HCT116 (cell line): ENCODE results near the gene ABI1.

Experiments used
- EZH2 ChIP-seq: fragments of 200-600 bp; sonication (generic); IDR thresholded peaks from 2 replicates; pipeline ENCODE4 v1.6.1; 2017; ENCODE audit warnings: antibody characterized with exemption, mixed run types
- EZH2phosphoT487 ChIP-seq: fragments of 200-600 bp; IDR thresholded peaks from 2 replicates; pipeline ENCODE4 v1.6.1; 2018; ENCODE audit warnings: antibody characterized with exemption, borderline replicate concordance
- MAX ChIP-seq: IDR thresholded peaks from 2 replicates; pipeline ENCODE4 v1.6.1; 2012
- POLR2A ChIP-seq: IDR thresholded peaks from 2 replicates; pipeline ENCODE4 v1.7.0; 2011; ENCODE audit warnings: borderline replicate concordance; ENCODE audit not compliant: insufficient read depth, insufficient read length; ENCODE audit errors: extremely low read depth
- POLR2AphosphoS5 ChIP-seq: IDR thresholded peaks from 2 replicates; pipeline ENCODE4 v1.6.1; 2011; ENCODE audit warnings: mild to moderate bottlenecking, low read depth, low read length, moderate library complexity
- SIN3A ChIP-seq: IDR thresholded peaks from 2 replicates; pipeline ENCODE4 v1.6.1; 2012; ENCODE audit warnings: low read depth
- TCF7L2 ChIP-seq: IDR thresholded peaks from 2 replicates; pipeline ENCODE4 v1.7.0; 2011; ENCODE audit warnings: borderline replicate concordance, inconsistent platforms; ENCODE audit not compliant: insufficient read depth, insufficient read length; ENCODE audit errors: extremely low read depth
- YY1 ChIP-seq: IDR thresholded peaks from 2 replicates; pipeline ENCODE4 v1.6.1; 2011; ENCODE audit warnings: low read length, low read depth, moderate library complexity, mild to moderate bottlenecking; ENCODE audit not compliant: insufficient replicate concordance; ENCODE audit errors: extremely low read depth
- TF ChIP-seq, protein P1 (sequence below), 3 experiments: fragments of 200-600 bp in 1 of 3; sonication (generic) in 1 of 3; IDR thresholded peaks in 2 of 3; conservative IDR thresholded peaks in 1 of 3; 2 replicates each; pipeline ENCODE4 v1.5.1; 2012 to 2017; ENCODE audit warnings: low read depth in 2 of 3, low read length in 2 of 3, antibody characterized with exemption in 1 of 3, borderline replicate concordance in 1 of 3, control low read depth in 1 of 3, mild to moderate bottlenecking in 1 of 3, mixed read lengths in 1 of 3, mixed run types in 1 of 3, moderate library complexity in 1 of 3; ENCODE audit not compliant: insufficient read depth in 1 of 3
- TF ChIP-seq, protein P2 (sequence below): IDR thresholded peaks from 2 replicates; pipeline ENCODE4 v1.6.1; 2012

DNA sequence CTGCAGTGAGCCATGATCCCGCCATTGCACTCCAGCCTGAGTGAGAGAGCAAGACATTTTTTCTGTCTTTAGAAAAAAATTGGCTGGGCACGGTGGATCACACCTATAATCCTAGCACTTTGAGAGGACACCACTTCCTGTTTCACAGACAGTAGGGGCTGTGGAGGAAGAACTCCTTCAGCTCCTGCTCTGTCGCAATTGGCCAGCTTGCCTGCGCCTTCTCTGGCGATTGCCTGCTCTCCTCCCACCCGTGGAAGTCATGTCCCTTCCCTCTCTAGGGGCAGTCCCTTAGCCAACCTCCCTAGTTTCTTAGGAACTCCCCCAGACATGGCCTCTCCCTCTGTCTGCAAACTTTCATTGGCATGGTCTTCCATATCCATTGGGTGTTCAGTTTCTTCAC is 154.6 kb downstream of the ABI1 start:
- no peak for TF ChIP-seq YY1
- no peak for TF ChIP-seq POLR2A
- TF ChIP-seq TCF7L2, result no peak
- TF ChIP-seq, protein P1, sequence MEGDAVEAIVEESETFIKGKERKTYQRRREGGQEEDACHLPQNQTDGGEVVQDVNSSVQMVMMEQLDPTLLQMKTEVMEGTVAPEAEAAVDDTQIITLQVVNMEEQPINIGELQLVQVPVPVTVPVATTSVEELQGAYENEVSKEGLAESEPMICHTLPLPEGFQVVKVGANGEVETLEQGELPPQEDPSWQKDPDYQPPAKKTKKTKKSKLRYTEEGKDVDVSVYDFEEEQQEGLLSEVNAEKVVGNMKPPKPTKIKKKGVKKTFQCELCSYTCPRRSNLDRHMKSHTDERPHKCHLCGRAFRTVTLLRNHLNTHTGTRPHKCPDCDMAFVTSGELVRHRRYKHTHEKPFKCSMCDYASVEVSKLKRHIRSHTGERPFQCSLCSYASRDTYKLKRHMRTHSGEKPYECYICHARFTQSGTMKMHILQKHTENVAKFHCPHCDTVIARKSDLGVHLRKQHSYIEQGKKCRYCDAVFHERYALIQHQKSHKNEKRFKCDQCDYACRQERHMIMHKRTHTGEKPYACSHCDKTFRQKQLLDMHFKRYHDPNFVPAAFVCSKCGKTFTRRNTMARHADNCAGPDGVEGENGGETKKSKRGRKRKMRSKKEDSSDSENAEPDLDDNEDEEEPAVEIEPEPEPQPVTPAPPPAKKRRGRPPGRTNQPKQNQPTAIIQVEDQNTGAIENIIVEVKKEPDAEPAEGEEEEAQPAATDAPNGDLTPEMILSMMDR (IDR thresholded peaks at IDR 0.05 in 2 of 3, conservative IDR thresholded peaks at IDR 0.05 in 1 of 3; ENCODE audit: borderline replicate concordance in 1 of 3, insufficient read depth in 1 of 3, low read depth in 2 of 3, low read length in 2 of 3), result no peak
- no peak for TF ChIP-seq EZH2
- TF ChIP-seq POLR2AphosphoS5, result no peak
- TF ChIP-seq, protein P2, sequence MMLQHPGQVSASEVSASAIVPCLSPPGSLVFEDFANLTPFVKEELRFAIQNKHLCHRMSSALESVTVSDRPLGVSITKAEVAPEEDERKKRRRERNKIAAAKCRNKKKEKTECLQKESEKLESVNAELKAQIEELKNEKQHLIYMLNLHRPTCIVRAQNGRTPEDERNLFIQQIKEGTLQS, result no peak
- no peak for TF ChIP-seq EZH2phosphoT487
- TF ChIP-seq SIN3A, result no peak
- TF ChIP-seq MAX, result no peak
